H9 (cell line): Measurements from ENCODE around the gene CASP8. TPM values are rescaled to one million over a fixed set of nuclear protein-coding genes. Genes with fewer than 3 reads are reported as not detected.

Experiments
- DNase-seq: peaks from one replicate; pipeline ENCODE4 v3.0.0-alpha.2; 2017
- H2AFZ ChIP-seq: one replicate; pipeline ENCODE4 v1.6.1; 2013; ENCODE audit warnings: mild to moderate bottlenecking, low read length, control low read depth, moderate library complexity
- H2AK5ac ChIP-seq: 2 replicates; pipeline ENCODE4 v1.6.1; 2013; ENCODE audit warnings: low read length, control low read depth, mixed read lengths; ENCODE audit not compliant: insufficient read length
- H2BK120ac ChIP-seq: one replicate; pipeline ENCODE4 v1.6.1; 2013; ENCODE audit warnings: low read depth, mild to moderate bottlenecking, low read length, control low read depth, inconsistent platforms; ENCODE audit not compliant: poor library complexity, severe bottlenecking
- H2BK12ac ChIP-seq: 2 replicates; pipeline ENCODE4 v1.6.1; 2013; ENCODE audit warnings: low read length, control low read depth, mixed read lengths, low read depth; ENCODE audit not compliant: insufficient read length
- H2BK15ac ChIP-seq: 2 replicates; pipeline ENCODE4 v1.6.1; 2013; ENCODE audit warnings: low read depth, low read length, control low read depth
- H2BK20ac ChIP-seq: one replicate; pipeline ENCODE4 v1.6.1; 2013; ENCODE audit warnings: low read depth, mild to moderate bottlenecking, low read length, control low read depth, inconsistent platforms; ENCODE audit not compliant: poor library complexity, severe bottlenecking
- H2BK5ac ChIP-seq: 2 replicates; pipeline ENCODE4 v1.6.1; 2013; ENCODE audit warnings: low read length, control low read depth, mixed read lengths; ENCODE audit not compliant: insufficient read length
- H3K14ac ChIP-seq: 2 replicates; pipeline ENCODE4 v1.6.1; 2013; ENCODE audit warnings: low read length, control low read depth; ENCODE audit not compliant: insufficient read depth
- H3K18ac ChIP-seq: 2 replicates; pipeline ENCODE4 v1.6.1; 2013; ENCODE audit warnings: low read depth, mild to moderate bottlenecking, mixed read lengths, low read length, control low read depth; ENCODE audit not compliant: insufficient read length
- H3K23ac ChIP-seq: 2 replicates; pipeline ENCODE4 v1.6.1; 2013; ENCODE audit warnings: low read length, control low read depth, mixed read lengths, low read depth; ENCODE audit not compliant: insufficient read length
- H3K23me2 ChIP-seq: 2 replicates; pipeline ENCODE4 v1.6.1; 2013; ENCODE audit warnings: low read depth, mild to moderate bottlenecking, mixed read lengths, low read length, control low read depth; ENCODE audit not compliant: insufficient read length, poor library complexity, severe bottlenecking
- H3K27ac ChIP-seq: 2 replicates; pipeline ENCODE4 v1.5.1; 2013; ENCODE audit warnings: low read length, control low read depth, mixed read lengths, low read depth; ENCODE audit not compliant: insufficient read length
- H3K27me3 ChIP-seq: 2 replicates; pipeline ENCODE4 v1.6.1; 2013; ENCODE audit warnings: low read length, control low read depth, inconsistent platforms; ENCODE audit not compliant: insufficient read depth
- H3K4ac ChIP-seq: 2 replicates; pipeline ENCODE4 v1.6.1; 2013; ENCODE audit warnings: low read depth, mild to moderate bottlenecking, control low read depth, inconsistent platforms, low read length, moderate library complexity
- H3K4me1 ChIP-seq: 2 replicates; pipeline ENCODE4 v1.6.1; 2013; ENCODE audit warnings: low read length, control low read depth, inconsistent platforms; ENCODE audit not compliant: insufficient read depth
- H3K4me2 ChIP-seq: 2 replicates; pipeline ENCODE4 v1.6.1; 2013; ENCODE audit warnings: low read length, control low read depth, mixed read lengths; ENCODE audit not compliant: insufficient read length, insufficient read depth
- H3K56ac ChIP-seq: 2 replicates; pipeline ENCODE4 v1.6.1; 2013; ENCODE audit warnings: low read depth, mild to moderate bottlenecking, mixed read lengths, low read length, control low read depth; ENCODE audit not compliant: insufficient read length
- H3K79me1 ChIP-seq: 2 replicates; pipeline ENCODE4 v1.6.1; 2013; ENCODE audit warnings: low read depth, mild to moderate bottlenecking, moderate library complexity, low read length, control low read depth, inconsistent platforms; ENCODE audit not compliant: insufficient read depth, poor library complexity, severe bottlenecking
- H3K79me2 ChIP-seq: 2 replicates; pipeline ENCODE4 v1.6.1; 2013; ENCODE audit warnings: low read length, control low read depth, inconsistent platforms; ENCODE audit not compliant: insufficient read depth
- H3K9ac ChIP-seq: 2 replicates; pipeline ENCODE4 v1.6.1; 2013; ENCODE audit warnings: low read length, control low read depth, mixed read lengths; ENCODE audit not compliant: insufficient read length; ENCODE audit errors: extremely low read depth
- H3K9me3 ChIP-seq: one replicate; pipeline ENCODE4 v1.6.1; 2013; ENCODE audit warnings: low read depth, low read length, inconsistent platforms; ENCODE audit not compliant: control insufficient read depth
- H3T11ph ChIP-seq: one replicate; pipeline ENCODE4 v1.6.1; 2013; ENCODE audit warnings: mild to moderate bottlenecking, low read length, control low read depth, inconsistent platforms
- H4K20me1 ChIP-seq: one replicate; pipeline ENCODE4 v1.6.1; 2013; ENCODE audit not compliant: control insufficient read depth, insufficient read length, insufficient read depth
- H4K5ac ChIP-seq: 2 replicates; pipeline ENCODE4 v1.6.1; 2013; ENCODE audit warnings: low read depth, mild to moderate bottlenecking, mixed read lengths, low read length, control low read depth; ENCODE audit not compliant: insufficient read length
- H4K8ac ChIP-seq: replicated peaks from 2 replicates; pipeline ENCODE4 v1.6.1; 2013; ENCODE audit warnings: low read length, control low read depth, mixed read lengths, low read depth; ENCODE audit not compliant: insufficient read length
- H4K91ac ChIP-seq: 2 replicates; pipeline ENCODE4 v1.6.1; 2013; ENCODE audit warnings: low read depth, mild to moderate bottlenecking, moderate library complexity, mixed read lengths, low read length, control low read depth; ENCODE audit not compliant: insufficient read length
- H3K27ac Mint-ChIP-seq, 3 experiments: 2 replicates in 2 of 3; 3 replicates in 1 of 3; pipeline ENCODE4 v1.8.0; 2020 to 2021; ENCODE audit warnings: mixed read lengths in 3 of 3, mild to moderate bottlenecking in 1 of 3, moderate library complexity in 1 of 3
- H3K27me3 Mint-ChIP-seq: 2 replicates; pipeline ENCODE4 v1.8.0; 2021; ENCODE audit warnings: low read depth, mild to moderate bottlenecking, moderate library complexity, mixed read lengths
- H3K36me3 Mint-ChIP-seq, 3 experiments: 2 replicates in 2 of 3; 3 replicates in 1 of 3; pipeline ENCODE4 v1.8.0; 2020 to 2021; ENCODE audit warnings: low read depth in 3 of 3, mixed read lengths in 3 of 3; ENCODE audit not compliant: insufficient read depth in 1 of 3
- H3K4me1 Mint-ChIP-seq, 2 experiments: 2 replicates each; pipeline ENCODE4 v1.8.0; 2020; ENCODE audit warnings: mixed read lengths in 2 of 2
- H3K4me3 Mint-ChIP-seq, 2 experiments: 2 replicates in 1 of 2; 3 replicates in 1 of 2; pipeline ENCODE4 v1.8.0; 2020 to 2021; ENCODE audit warnings: mild to moderate bottlenecking in 2 of 2, mixed read lengths in 2 of 2, moderate library complexity in 1 of 2
- H3K9me3 Mint-ChIP-seq, 2 experiments: 2 replicates in 1 of 2; 3 replicates in 1 of 2; pipeline ENCODE4 v1.8.0; 2020; ENCODE audit warnings: mild to moderate bottlenecking in 2 of 2, mixed read lengths in 2 of 2, moderate library complexity in 1 of 2
- CTCF ChIP-seq: fragments of 200-600 bp; sonication (generic); conservative IDR thresholded peaks from 3 replicates; pipeline ENCODE4 v1.8.0; 2021; ENCODE audit warnings: antibody characterized with exemption, mild to moderate bottlenecking
- WGBS: extraction: QIAGEN DNeasy Blood & Tissue Kit; methylation state at CpG from one replicate; pipeline ENCODE4 v1.1.7; 2013; ENCODE audit warnings: missing lambda C conversion rate, low lambda C conversion rate, mixed read lengths; ENCODE audit not compliant: insufficient read length; ENCODE audit errors: extremely low coverage; 5-methylcytosine and 5-hydroxymethylcytosine counted together
- total RNA-seq: library from RNA; stranded (reverse); gene quantifications from 2 replicates; pipeline ENCODE4 v1.2.1, GENCODE V29; 2021

The CASP8 gene
- total RNA-seq, 1 experiment from 2014 or later: 10.0 TPM

- Mint-ChIP-seq H3K27me3 (no peaks in the 10 kb centered on the region; the same call in 1 of the 2 replicates), H3K36me3 (no peaks in the 10 kb centered on the region; a peak in 1 of 7 replicates), H3K4me1 (peaks cover 15 to 19% of the 10 kb centered on the region in 2 experiments), H3K4me3 (no peak overlapping the region), H3K9me3 (no peaks in the 10 kb centered on the region), H3K27ac (no peak overlapping the region)
- no CpG with 5 or more reads among the region's 6 CpGs for WGBS
- H3K27me3 ChIP-seq: no peaks in the 10 kb centered on the region
- no peak overlapping the region for H2AFZ ChIP-seq
- H2BK12ac ChIP-seq: no peak overlapping the region
- no peak overlapping the region for H3K56ac ChIP-seq
- H2BK5ac ChIP-seq: no peak overlapping the region
- H3K79me1 ChIP-seq: no peaks in the 10 kb centered on the region
- no peaks in the 10 kb centered on the region for H3K79me2 ChIP-seq
- H3K4ac ChIP-seq: no peak overlapping the region
- no peak overlapping the region for H4K91ac ChIP-seq
- H3K23ac ChIP-seq: no peak overlapping the region
- H3K18ac ChIP-seq: no peak overlapping the region
- no peaks in the 10 kb centered on the region for H4K20me1 ChIP-seq
- H2BK20ac ChIP-seq: no peak overlapping the region
- H3T11ph ChIP-seq: no peak overlapping the region
- H3K4me1 ChIP-seq: peaks cover 5% of the 10 kb centered on the region; the same call in 1 of the 2 replicates
- H2BK15ac ChIP-seq: no peak overlapping the region
- H3K23me2 ChIP-seq: no peaks in the 10 kb centered on the region
- H4K5ac ChIP-seq: no peak overlapping the region
- H2AK5ac ChIP-seq: no peak overlapping the region
- H3K9ac ChIP-seq: no peak overlapping the region
- no peak overlapping the region for H2BK120ac ChIP-seq
- no peak overlapping the region for H3K4me2 ChIP-seq
- no peak overlapping the region for H3K14ac ChIP-seq
- H4K8ac ChIP-seq: no peak overlapping the region
- H3K27ac ChIP-seq: no peak overlapping the region
- DNase-seq: no peak
- no peak for TF ChIP-seq CTCF
- H3K9me3 ChIP-seq: no peaks in the 10 kb centered on the region
Measured at GRCh38 chr2:201262718-201263117, 2.4 kb downstream of the CASP8 start.
